AG04450 (cell line): Measurements from ENCODE around the gene CBX4. TPM values are rescaled to one million over a fixed set of nuclear protein-coding genes. Genes with fewer than 3 reads are reported as not detected.

Experiments used
- CTCF ChIA-PET: fragments of 300-600, 350-600 bp; formaldehyde crosslinking; extraction: SDS; loops from one replicate; lab custom pipeline; 2022; ENCODE audit warnings: antibody characterized with exemption, inconsistent platforms; lab: Charles Lee
- POLR2A ChIA-PET: fragments of 350-600 bp; formaldehyde crosslinking; extraction: SDS; loops from one replicate; lab custom pipeline; 2021; ENCODE audit warnings: antibody characterized with exemption, inconsistent platforms; lab: Yijun Ruan, JAX
- DNase-seq: peaks from one replicate; pipeline ENCODE4 v3.0.0-alpha.2; 2011; ENCODE audit warnings: low read depth, low spot score
- H3K27ac ChIP-seq: one replicate; pipeline ENCODE4 v1.5.1; 2012; ENCODE audit warnings: low read depth, low read length, control low read depth
- H3K27me3 ChIP-seq: one replicate; pipeline ENCODE4 v1.6.0; 2012; ENCODE audit warnings: low read length; ENCODE audit not compliant: control insufficient read depth, insufficient read depth
- H3K4me3 ChIP-seq: 2 replicates; pipeline ENCODE4 v1.5.1; 2011; ENCODE audit warnings: mild to moderate bottlenecking, low read depth, low read length, control low read depth
- H3K9me3 ChIP-seq: 2 replicates; pipeline ENCODE4 v1.5.1; 2012; ENCODE audit warnings: low read length; ENCODE audit not compliant: control insufficient read depth, insufficient read depth
- polyA plus RNA-seq: library from polyadenylated mRNA; depleted of rRNA; stranded (reverse); fragments of >200 nt; gene quantifications from 2 replicates; pipeline ENCODE4 v1.2.3, GENCODE V29; 2011
- TF ChIP-seq, protein P1 (sequence below): IDR thresholded peaks from 2 replicates; pipeline ENCODE4 v1.5.1; 2011; ENCODE audit warnings: low read depth, low read length, control low read depth, inconsistent platforms

Gene CBX4
- polyA plus RNA-seq, 1 experiment = 7.6 TPM

DNA sequence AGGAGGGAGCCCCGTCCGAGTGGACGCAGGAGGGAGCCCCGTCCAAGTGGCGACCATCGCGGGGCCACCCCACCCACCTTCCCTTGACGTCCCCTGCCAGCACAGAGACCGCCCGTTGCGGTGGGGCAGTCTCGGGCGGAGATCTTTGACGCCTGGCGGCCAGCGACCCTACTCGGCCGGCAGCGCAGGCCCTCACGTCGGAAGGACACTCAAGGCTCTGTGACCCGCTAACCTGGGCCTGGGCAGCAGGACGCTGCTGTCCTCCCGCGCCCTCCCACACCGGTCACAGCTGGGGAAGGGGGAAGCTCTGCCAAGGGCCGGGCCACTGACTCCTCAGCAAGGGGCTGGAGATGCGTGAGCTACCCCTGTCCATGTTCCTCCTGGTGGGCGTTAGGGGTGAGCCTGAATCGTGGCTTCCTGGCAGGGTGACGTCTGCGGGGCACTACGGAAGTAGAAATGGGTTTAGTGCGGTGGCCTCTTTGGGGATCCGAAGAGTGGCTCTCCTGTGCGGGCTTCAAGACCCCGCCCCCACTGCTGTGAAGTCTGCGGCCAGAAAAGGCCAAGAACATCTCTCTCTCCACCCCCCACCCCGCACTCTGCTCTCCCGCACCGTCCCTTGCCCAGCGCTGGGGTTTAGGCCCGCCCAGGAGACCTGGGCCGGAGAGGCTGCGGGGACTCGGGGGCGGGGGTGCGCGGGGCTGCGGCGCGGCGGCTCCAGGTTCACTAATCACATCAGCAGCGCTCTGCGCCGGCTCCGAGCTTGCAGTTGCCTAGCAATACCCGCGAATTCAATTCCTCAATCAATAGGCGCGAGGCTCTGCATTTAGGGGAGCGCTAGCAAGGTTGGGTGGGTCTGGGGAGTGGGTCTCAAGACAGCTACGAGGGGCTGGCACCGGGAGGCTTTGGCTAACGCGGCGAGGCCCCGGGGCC is 48.2 kb downstream of the CBX4 start:
- no peak for DNase-seq
- ChIA-PET CTCF (interaction anchor here (0.6 to 1.2 kb wide), 2 partner anchors 45 to 126 kb away, joined by 3 to 6 read pairs; no protein-coding TSS in a partner anchor), POLR2A (no interaction called here)
- peaks cover 10% of the 10 kb centered on the region; the same call in 1 of the 2 replicates for H3K9me3 ChIP-seq
- no peak overlapping the region for H3K27ac ChIP-seq
- peaks cover 49% of the 10 kb centered on the region for H3K27me3 ChIP-seq
- TF ChIP-seq, protein P1, sequence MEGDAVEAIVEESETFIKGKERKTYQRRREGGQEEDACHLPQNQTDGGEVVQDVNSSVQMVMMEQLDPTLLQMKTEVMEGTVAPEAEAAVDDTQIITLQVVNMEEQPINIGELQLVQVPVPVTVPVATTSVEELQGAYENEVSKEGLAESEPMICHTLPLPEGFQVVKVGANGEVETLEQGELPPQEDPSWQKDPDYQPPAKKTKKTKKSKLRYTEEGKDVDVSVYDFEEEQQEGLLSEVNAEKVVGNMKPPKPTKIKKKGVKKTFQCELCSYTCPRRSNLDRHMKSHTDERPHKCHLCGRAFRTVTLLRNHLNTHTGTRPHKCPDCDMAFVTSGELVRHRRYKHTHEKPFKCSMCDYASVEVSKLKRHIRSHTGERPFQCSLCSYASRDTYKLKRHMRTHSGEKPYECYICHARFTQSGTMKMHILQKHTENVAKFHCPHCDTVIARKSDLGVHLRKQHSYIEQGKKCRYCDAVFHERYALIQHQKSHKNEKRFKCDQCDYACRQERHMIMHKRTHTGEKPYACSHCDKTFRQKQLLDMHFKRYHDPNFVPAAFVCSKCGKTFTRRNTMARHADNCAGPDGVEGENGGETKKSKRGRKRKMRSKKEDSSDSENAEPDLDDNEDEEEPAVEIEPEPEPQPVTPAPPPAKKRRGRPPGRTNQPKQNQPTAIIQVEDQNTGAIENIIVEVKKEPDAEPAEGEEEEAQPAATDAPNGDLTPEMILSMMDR = no peak
- no peak overlapping the region for H3K4me3 ChIP-seq

DNA sequence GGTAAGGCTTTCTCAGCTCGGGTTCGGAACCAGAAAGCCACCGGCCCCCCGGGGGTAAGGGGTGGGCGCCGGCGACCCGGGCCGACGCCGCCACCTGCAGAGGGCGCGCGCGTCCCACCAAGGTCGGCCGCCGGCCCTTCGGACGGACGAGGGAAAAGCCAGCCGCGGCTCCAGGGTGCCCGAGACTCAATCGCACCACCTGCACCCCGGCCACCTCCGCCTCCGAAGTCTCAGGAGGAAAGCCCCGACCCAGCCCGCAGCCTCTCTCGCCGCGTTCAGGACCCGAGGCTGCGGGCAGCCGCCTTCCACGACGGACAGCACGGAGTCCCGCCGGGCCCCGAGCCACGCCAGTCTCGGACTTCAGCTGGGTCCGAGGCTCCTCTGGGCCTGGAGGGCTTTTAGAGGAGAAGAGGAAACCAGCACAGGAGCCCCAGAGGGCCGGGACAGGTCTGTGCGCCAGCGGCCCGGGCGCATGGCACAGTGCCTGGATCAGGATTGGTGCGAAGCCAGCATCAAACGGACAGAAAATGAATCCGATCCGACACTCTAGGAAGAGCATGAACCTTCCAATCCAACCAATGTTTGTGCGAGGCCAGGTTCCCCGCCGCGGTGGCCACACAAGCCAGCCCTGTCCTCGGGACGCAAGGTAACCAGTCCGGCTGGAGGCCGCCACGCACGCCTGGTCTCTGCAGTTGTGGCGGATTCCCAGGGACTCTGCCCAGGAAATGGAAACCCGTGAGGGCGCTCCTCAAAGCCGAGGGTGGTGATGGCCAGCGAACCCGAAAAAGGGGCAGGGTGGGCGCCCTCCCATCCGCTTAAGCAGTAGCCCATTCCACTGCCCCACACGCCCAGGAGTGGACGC is 49.1 kb downstream of the CBX4 start:
- no peak overlapping the region for H3K27ac ChIP-seq
- DNase-seq = no peak
- H3K9me3 ChIP-seq = peaks cover 10% of the 10 kb centered on the region; the same call in 1 of the 2 replicates
- H3K27me3 ChIP-seq = peaks cover 49% of the 10 kb centered on the region
- POLR2A ChIA-PET = no interaction called here
- 0 out of 2 replicates have a peak overlapping the region, but pooled peaks have one; percentile 7 for H3K4me3 ChIP-seq
- CTCF ChIA-PET = interaction anchor here (0.6 to 1.6 kb wide), 10 partner anchors 9 to 203 kb away, joined by 3 to 6 read pairs (median 4); no protein-coding TSS in a partner anchor
- TF ChIP-seq, protein P1 = peak; percentile 56; the same call in 1 of the 2 replicates

GRCh38 chr17:79788989-79789942 is 50.0 kb downstream of the CBX4 start:
- ChIA-PET CTCF (interaction anchor here (0.6 to 1.6 kb wide), 10 partner anchors 8 to 204 kb away, joined by 3 to 6 read pairs (median 4); no protein-coding TSS in a partner anchor), POLR2A (no interaction called here)
- no peak for DNase-seq
- no peak overlapping the region for H3K27ac ChIP-seq
- TF ChIP-seq, protein P1 = no peak
- H3K27me3 ChIP-seq = peaks cover 49% of the 10 kb centered on the region
- H3K9me3 ChIP-seq = peaks cover 10% of the 10 kb centered on the region; the same call in 1 of the 2 replicates
- H3K4me3 ChIP-seq = 0 out of 2 replicates have a peak overlapping the region, but pooled peaks have one; percentile 7

- CTCF ChIA-PET = interaction anchor here (0.8 to 1.6 kb wide), 5 partner anchors 11 to 131 kb away, joined by 3 to 6 read pairs (median 5); no protein-coding TSS in a partner anchor
- POLR2A ChIA-PET = no interaction called here
- Histone ChIP-seq H3K9me3 (peaks cover 10% of the 10 kb centered on the region; the same call in 1 of the 2 replicates), H3K27me3 (peaks cover 49% of the 10 kb centered on the region), H3K27ac (no peak overlapping the region), H3K4me3 (no peak overlapping the region)
- TF ChIP-seq, protein P1 = no peak
- DNase-seq = no peak
These were observed 50.8 kb downstream of the CBX4 start for GRCh38 chr17:79788455-79788854.
